B cell (primary cell): ENCODE results near the gene UGT1A5. TPM values are rescaled to one million over a fixed set of nuclear protein-coding genes. Genes with fewer than 3 reads are reported as not detected.

Experiments
- ATAC-seq: fragments of 200-7000 bp; cut with Tn5 transposase; one replicate; pipeline ENCODE4 v1.10.0; 2021; ENCODE audit warnings: low read depth, mild to moderate bottlenecking, moderate number of reproducible peaks, moderate library complexity
- CTCF ChIA-PET: fragments of 350-600 bp; sonication (Branson Sonifier 250); formaldehyde crosslinking; loops from one replicate; lab custom pipeline; 2021; ENCODE audit warnings: antibody characterized with exemption, inconsistent platforms; lab: Charles Lee
- POLR2A ChIA-PET: fragments of 350-600 bp; sonication (Branson Sonifier 250); formaldehyde crosslinking; loops from one replicate; lab custom pipeline; 2021; ENCODE audit warnings: antibody characterized with exemption; lab: Charles Lee
- DNase-seq: peaks from one replicate; pipeline ENCODE4 v3.0.0; 2013
- H2AFZ ChIP-seq: 2 replicates; pipeline ENCODE4 v1.6.1; 2012; ENCODE audit warnings: mild to moderate bottlenecking, low read depth, low read length; ENCODE audit not compliant: insufficient read depth, poor library complexity, severe bottlenecking
- H3K27ac ChIP-seq, 2 donors: 1 replicate in 1 of 2; 2 replicates in 1 of 2; pipeline ENCODE4 v1.5.1; 2012 to 2013; ENCODE audit warnings: low read length in 2 of 2, mild to moderate bottlenecking in 2 of 2, moderate library complexity in 1 of 2
- H3K27me3 ChIP-seq, 4 experiments: fragments of 200-600 bp in 1 of 4; sonication (generic) in 1 of 4; replicated peaks in 1 of 4; 1 replicate in 2 of 4; 2 replicates in 2 of 4; pipeline versions ENCODE4 v1.6.1 to v1.7.0; 2013 to 2016; ENCODE audit warnings: low read length in 3 of 4, mild to moderate bottlenecking in 2 of 4, mixed read lengths in 1 of 4, moderate library complexity in 1 of 4; ENCODE audit not compliant: insufficient read depth in 4 of 4, control insufficient read depth in 3 of 4; ENCODE audit errors: control extremely low read depth in 1 of 4
- H3K36me3 ChIP-seq, 2 experiments: replicated peaks in 1 of 2; 1 replicate in 1 of 2; 2 replicates in 1 of 2; pipeline versions ENCODE4 v1.6.1 to v1.7.1; 2013; ENCODE audit warnings: low read length in 1 of 2; ENCODE audit not compliant: insufficient read depth in 2 of 2, control insufficient read depth in 1 of 2; ENCODE audit errors: control extremely low read depth in 1 of 2, extremely low read depth in 1 of 2
- H3K4me1 ChIP-seq, 2 donors: fragments of 200-600 bp in 1 of 2; sonication (generic) in 1 of 2; 1 replicate in 1 of 2; 2 replicates in 1 of 2; pipeline versions ENCODE4 v1.5.1 to v1.6.1; 2013 to 2017; ENCODE audit warnings: low read length in 2 of 2; ENCODE audit not compliant: control insufficient read depth in 2 of 2, insufficient read depth in 2 of 2
- H3K4me2 ChIP-seq: replicated peaks from 2 replicates; pipeline ENCODE3; 2012; ENCODE audit warnings: mild to moderate bottlenecking, low read depth, low read length; ENCODE audit not compliant: poor library complexity, severe bottlenecking
- H3K4me3 ChIP-seq, 5 experiments: fragments of 200-600 bp in 1 of 5; sonication (generic) in 1 of 5; 1 replicate in 3 of 5; 2 replicates in 2 of 5; pipeline versions ENCODE4 v1.5.1 to v1.7.0; 2011 to 2016; ENCODE audit warnings: low read length in 4 of 5, mild to moderate bottlenecking in 4 of 5, low read depth in 2 of 5, control low read depth in 1 of 5, moderate library complexity in 1 of 5; ENCODE audit not compliant: insufficient read depth in 1 of 5; ENCODE audit errors: control extremely low read depth in 1 of 5, extremely low read depth in 1 of 5
- H3K79me2 ChIP-seq: fragments of 200-600 bp; sonication (generic); one replicate; pipeline ENCODE4 v1.6.0; 2016; ENCODE audit warnings: low read length; ENCODE audit not compliant: control insufficient read depth, insufficient read depth
- H3K9ac ChIP-seq: fragments of 200-600 bp; sonication (generic); 2 replicates; pipeline ENCODE4 v1.6.1; 2017; ENCODE audit warnings: mild to moderate bottlenecking, low read length, moderate library complexity
- H3K9me3 ChIP-seq, 3 donors: one replicate each; pipeline versions ENCODE4 v1.6.1 to v1.7.1; 2013; ENCODE audit warnings: low read length in 2 of 3; ENCODE audit not compliant: control insufficient read depth in 2 of 3, insufficient read depth in 1 of 3; ENCODE audit errors: control extremely low read depth in 1 of 3
- H4K20me1 ChIP-seq: 2 replicates; pipeline ENCODE4 v1.6.0; 2012; ENCODE audit warnings: mild to moderate bottlenecking, low read length; ENCODE audit not compliant: insufficient read depth, control insufficient read depth, poor library complexity, severe bottlenecking
- H3K27ac Mint-ChIP-seq: one replicate; pipeline ENCODE4 v1.8.0; 2021; ENCODE audit warnings: mixed read lengths
- H3K27me3 Mint-ChIP-seq: one replicate; pipeline ENCODE4 v1.8.0; 2021; ENCODE audit warnings: mixed read lengths
- H3K4me1 Mint-ChIP-seq: one replicate; pipeline ENCODE4 v1.8.0; 2021; ENCODE audit warnings: mixed read lengths
- H3K4me3 Mint-ChIP-seq: one replicate; pipeline ENCODE4 v1.8.0; 2021; ENCODE audit warnings: mixed read lengths
- H3K9me3 Mint-ChIP-seq: one replicate; pipeline ENCODE4 v1.8.0; 2022; ENCODE audit warnings: mixed read lengths; ENCODE audit not compliant: insufficient read depth
- EZH2 ChIP-seq: IDR thresholded peaks from 2 replicates; pipeline ENCODE4 v1.6.1; 2012; ENCODE audit warnings: borderline replicate concordance, low read depth, mild to moderate bottlenecking, moderate library complexity, low read length; ENCODE audit not compliant: insufficient read depth, poor library complexity, severe bottlenecking
- WGBS: methylation state at CpG from one replicate; pipeline ENCODE4 v1.1.5; 2013; ENCODE audit warnings: missing lambda C conversion rate; ENCODE audit not compliant: insufficient coverage; 5-methylcytosine and 5-hydroxymethylcytosine counted together
- intact Hi-C: fragments of 100-400 bp; cut with micrococcal nuclease; formaldehyde crosslinking; loops from one replicate; pipeline ENCODE4 v1.10.0; 2022
- polyA plus RNA-seq: library from polyadenylated mRNA; depleted of rRNA; stranded (reverse); fragments of >200 nt; gene quantifications from 2 replicates; pipeline ENCODE4 v1.2.3, GENCODE V29; 2012
- total RNA-seq, 2 donors: library from RNA; stranded (reverse); fragments of 120-200 nt in 1 of 2; gene quantifications; 1 replicate in 1 of 2; 2 replicates in 1 of 2; pipeline versions ENCODE4 v1.2.3 to v1.2.4, GENCODE V29; 2013 to 2022
- TF ChIP-seq, protein P1 (sequence below): fragments of 200-600 bp; IDR thresholded peaks from one replicate; pipeline ENCODE4 v1.8.0; 2022; ENCODE audit warnings: antibody characterized with exemption, mild to moderate bottlenecking

Gene UGT1A5
- total and polyA plus RNA-seq, 2 donors (not counting 1 experiment from before 2014, with no cell fraction given) = not detected

- Histone ChIP-seq H3K9me3 (peaks cover 0 to 8% (median 0%) of the 10 kb centered on the region in 3 donors), H4K20me1 (no peaks in the 10 kb centered on the region), H3K4me2 (no peak overlapping the region), H3K27ac (no peak overlapping the region), H3K9ac (no peak overlapping the region), H3K4me1 (no peaks in the 10 kb centered on the region), H3K4me3 (no peak overlapping the region), H3K27me3 (peaks cover 0 to 3% (median 0%) of the 10 kb centered on the region in 4 experiments), H3K36me3 (no peaks in the 10 kb centered on the region), H2AFZ (no peak overlapping the region), H3K79me2 (no peaks in the 10 kb centered on the region)
- TF ChIP-seq EZH2 = no peak
- TF ChIP-seq, protein P1, sequence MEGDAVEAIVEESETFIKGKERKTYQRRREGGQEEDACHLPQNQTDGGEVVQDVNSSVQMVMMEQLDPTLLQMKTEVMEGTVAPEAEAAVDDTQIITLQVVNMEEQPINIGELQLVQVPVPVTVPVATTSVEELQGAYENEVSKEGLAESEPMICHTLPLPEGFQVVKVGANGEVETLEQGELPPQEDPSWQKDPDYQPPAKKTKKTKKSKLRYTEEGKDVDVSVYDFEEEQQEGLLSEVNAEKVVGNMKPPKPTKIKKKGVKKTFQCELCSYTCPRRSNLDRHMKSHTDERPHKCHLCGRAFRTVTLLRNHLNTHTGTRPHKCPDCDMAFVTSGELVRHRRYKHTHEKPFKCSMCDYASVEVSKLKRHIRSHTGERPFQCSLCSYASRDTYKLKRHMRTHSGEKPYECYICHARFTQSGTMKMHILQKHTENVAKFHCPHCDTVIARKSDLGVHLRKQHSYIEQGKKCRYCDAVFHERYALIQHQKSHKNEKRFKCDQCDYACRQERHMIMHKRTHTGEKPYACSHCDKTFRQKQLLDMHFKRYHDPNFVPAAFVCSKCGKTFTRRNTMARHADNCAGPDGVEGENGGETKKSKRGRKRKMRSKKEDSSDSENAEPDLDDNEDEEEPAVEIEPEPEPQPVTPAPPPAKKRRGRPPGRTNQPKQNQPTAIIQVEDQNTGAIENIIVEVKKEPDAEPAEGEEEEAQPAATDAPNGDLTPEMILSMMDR = no peak
- Mint-ChIP-seq H3K9me3 (no peaks in the 10 kb centered on the region), H3K27ac (no peak overlapping the region), H3K27me3 (peaks cover 20% of the 10 kb centered on the region), H3K4me1 (no peaks in the 10 kb centered on the region), H3K4me3 (no peak overlapping the region)
- no CpG with 5 or more reads among the region's 3 CpGs for WGBS
- DNase-seq (no peak), ATAC-seq (no peak)
- CTCF ChIA-PET = interaction anchor here (2.0 kb wide), 1 partner anchor 9 kb away, joined by 4 read pairs; no protein-coding TSS in a partner anchor
- intact Hi-C loops = no loop called here
- POLR2A ChIA-PET = no interaction called here
Observed at GRCh38 chr2:233702238-233702637, 10.5 kb upstream of the UGT1A5 start.

DNA sequence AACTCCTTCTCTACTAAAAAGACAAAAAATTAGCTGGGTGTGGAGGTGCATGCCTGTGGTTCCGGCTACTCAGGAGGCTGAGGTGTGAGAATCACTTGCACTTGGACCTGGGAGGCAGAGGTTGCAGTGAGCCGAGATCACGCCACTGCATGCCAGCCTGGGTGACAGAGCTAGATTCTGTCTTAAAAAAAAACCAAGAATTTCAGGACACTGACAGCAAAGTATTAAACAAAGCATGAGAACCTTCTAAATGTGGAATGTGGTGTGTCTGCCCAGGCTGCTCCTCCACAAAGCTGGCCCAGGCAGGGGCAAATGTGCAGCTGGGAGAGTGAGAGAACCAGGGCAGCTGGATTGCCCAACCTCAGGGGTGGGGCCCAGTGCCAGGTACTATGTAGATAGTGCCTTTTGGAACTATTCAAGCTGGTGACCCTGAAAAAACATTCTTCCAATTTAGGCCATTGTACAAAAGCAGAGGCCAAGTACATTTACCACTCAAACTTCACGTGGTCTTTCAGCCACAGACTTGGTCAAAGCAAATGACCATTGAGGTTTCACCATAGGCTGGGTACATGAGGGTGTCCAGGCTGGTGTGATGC lies 6.7 kb upstream of the UGT1A5 start:
- H3K4me1 ChIP-seq = no peaks in the 10 kb centered on the region
- TF ChIP-seq EZH2 = no peak
- TF ChIP-seq, protein P1 = no peak
- no peak for DNase-seq
- no peaks in the 10 kb centered on the region for H3K79me2 ChIP-seq
- H3K27me3 Mint-ChIP-seq = peaks cover 21% of the 10 kb centered on the region
- H4K20me1 ChIP-seq = no peaks in the 10 kb centered on the region
- H3K4me2 ChIP-seq = no peak overlapping the region
- no peaks in the 10 kb centered on the region for H3K9me3 Mint-ChIP-seq
- POLR2A ChIA-PET = no interaction called here
- H2AFZ ChIP-seq = no peak overlapping the region
- peaks cover 0 to 3% (median 0%) of the 10 kb centered on the region in 4 experiments for H3K27me3 ChIP-seq
- no peaks in the 10 kb centered on the region for H3K36me3 ChIP-seq
- no peak for ATAC-seq
- WGBS = 50% methylated on average over 2 of the region's 4 CpGs
- intact Hi-C loops = no loop called here
- CTCF ChIA-PET = interaction anchor here (1.1 to 1.2 kb wide), 2 partner anchors 11 to 17 kb away, joined by 3 read pairs; no protein-coding TSS in a partner anchor
- H3K4me3 ChIP-seq = no peak overlapping the region
- H3K27ac ChIP-seq = no peak overlapping the region
- H3K9me3 ChIP-seq = peaks cover 0 to 8% (median 0%) of the 10 kb centered on the region in 3 donors
- no peak overlapping the region for H3K27ac Mint-ChIP-seq
- no peak overlapping the region for H3K9ac ChIP-seq
- no peak overlapping the region for H3K4me3 Mint-ChIP-seq
- H3K4me1 Mint-ChIP-seq = no peaks in the 10 kb centered on the region
